ENCODE results near the gene DNM3.

Gene DNM3

DNA sequence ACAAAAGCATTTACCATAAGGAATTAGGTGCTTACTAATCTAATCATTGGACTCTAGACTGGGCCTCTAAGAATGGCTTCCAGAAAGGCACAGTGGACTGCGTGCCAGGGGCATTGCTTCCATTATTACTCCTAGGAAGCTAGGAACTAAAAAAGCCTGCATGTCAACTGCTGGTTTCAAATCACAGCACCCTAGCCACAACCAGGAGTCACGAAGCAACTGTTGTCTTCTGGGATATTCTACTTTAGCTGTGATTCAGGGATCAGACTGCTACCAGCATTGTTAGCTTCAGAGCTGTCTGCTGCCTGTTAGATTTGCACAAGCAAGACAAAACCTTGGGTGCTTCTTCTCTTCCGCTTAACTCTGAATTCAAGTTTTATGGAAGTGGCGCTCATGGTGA, 38.3 kb downstream of the DNM3 start:
- no peaks in the 10 kb centered on the region for H3K36me3 ChIP-seq (ENCODE audit: low read depth)
- ATAC-seq (ENCODE audit: low read depth) (no peak), DNase-seq (ENCODE audit: low spot score) (no peak)
- H3K9me3 ChIP-seq (ENCODE audit: severe bottlenecking) = no peaks in the 10 kb centered on the region
- H3K4me1 ChIP-seq (ENCODE audit: insufficient read depth, poor library complexity, severe bottlenecking) = peaks cover 2% of the 10 kb centered on the region
- no peak overlapping the region for H3K27ac ChIP-seq (ENCODE audit: poor library complexity, severe bottlenecking)
- H3K4me3 ChIP-seq (ENCODE audit: severe bottlenecking) = no peak overlapping the region
- TF ChIP-seq, protein P1, sequence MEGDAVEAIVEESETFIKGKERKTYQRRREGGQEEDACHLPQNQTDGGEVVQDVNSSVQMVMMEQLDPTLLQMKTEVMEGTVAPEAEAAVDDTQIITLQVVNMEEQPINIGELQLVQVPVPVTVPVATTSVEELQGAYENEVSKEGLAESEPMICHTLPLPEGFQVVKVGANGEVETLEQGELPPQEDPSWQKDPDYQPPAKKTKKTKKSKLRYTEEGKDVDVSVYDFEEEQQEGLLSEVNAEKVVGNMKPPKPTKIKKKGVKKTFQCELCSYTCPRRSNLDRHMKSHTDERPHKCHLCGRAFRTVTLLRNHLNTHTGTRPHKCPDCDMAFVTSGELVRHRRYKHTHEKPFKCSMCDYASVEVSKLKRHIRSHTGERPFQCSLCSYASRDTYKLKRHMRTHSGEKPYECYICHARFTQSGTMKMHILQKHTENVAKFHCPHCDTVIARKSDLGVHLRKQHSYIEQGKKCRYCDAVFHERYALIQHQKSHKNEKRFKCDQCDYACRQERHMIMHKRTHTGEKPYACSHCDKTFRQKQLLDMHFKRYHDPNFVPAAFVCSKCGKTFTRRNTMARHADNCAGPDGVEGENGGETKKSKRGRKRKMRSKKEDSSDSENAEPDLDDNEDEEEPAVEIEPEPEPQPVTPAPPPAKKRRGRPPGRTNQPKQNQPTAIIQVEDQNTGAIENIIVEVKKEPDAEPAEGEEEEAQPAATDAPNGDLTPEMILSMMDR (IDR thresholded peaks at IDR 0.05; ENCODE audit: poor library complexity, severe bottlenecking) = no peak
- H3K27me3 ChIP-seq (ENCODE audit: insufficient read depth, poor library complexity, severe bottlenecking) = no peaks in the 10 kb centered on the region

DNA sequence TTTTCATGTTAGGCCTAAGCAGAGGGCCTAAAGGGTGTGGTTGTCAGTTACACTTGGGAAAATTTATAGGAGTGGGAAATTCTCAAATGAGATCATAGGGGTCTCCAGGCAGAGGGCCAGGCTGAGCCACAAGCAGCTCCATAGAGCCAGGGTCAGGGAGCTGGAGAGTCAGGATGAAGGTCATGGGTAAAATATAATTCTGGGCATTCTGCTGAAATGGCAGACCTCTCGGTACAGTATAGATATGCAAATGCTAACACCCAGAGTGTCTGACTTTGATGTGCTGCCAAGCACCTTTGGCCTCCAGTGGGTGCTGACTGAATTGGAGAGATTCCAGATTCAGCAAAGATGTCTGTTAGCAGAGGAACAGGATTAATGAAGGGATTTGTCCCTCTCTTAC, 40.1 kb downstream of the DNM3 start:
- peaks cover 3% of the 10 kb centered on the region for H3K4me1 ChIP-seq (ENCODE audit: insufficient read depth, poor library complexity, severe bottlenecking)
- ATAC-seq (ENCODE audit: low read depth) (no peak), DNase-seq (ENCODE audit: low spot score) (no peak)
- no peak overlapping the region for H3K27ac ChIP-seq (ENCODE audit: poor library complexity, severe bottlenecking)
- TF ChIP-seq, protein P1 (IDR thresholded peaks at IDR 0.05; ENCODE audit: poor library complexity, severe bottlenecking) = no peak
- no peaks in the 10 kb centered on the region for H3K27me3 ChIP-seq (ENCODE audit: insufficient read depth, poor library complexity, severe bottlenecking)
- H3K9me3 ChIP-seq (ENCODE audit: severe bottlenecking) = no peaks in the 10 kb centered on the region
- H3K36me3 ChIP-seq (ENCODE audit: low read depth) = no peaks in the 10 kb centered on the region
- no peak overlapping the region for H3K4me3 ChIP-seq (ENCODE audit: severe bottlenecking)

DNA sequence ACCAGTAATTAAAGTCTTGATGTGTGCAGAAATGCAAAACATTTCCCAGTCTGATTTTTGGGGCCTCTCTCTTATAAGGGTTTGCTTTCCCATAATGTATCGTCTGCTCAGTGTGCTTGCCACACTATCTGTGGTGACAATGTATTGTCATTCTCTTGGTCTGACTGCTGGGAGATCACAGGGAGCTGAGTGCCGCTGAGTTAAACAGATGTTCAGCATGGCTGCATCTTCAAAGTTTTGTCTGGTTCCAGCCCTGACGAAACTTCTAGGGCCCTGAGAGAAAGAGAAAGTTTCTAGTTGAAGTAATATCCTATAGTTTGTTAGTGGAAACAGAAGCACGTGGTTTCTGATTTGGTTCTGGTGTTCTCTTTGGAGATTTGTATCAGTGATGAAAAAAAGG, 42.6 kb downstream of the DNM3 start:
- no peak overlapping the region for H3K27ac ChIP-seq (ENCODE audit: poor library complexity, severe bottlenecking)
- DNase-seq (ENCODE audit: low spot score) (no peak), ATAC-seq (ENCODE audit: low read depth) (no peak)
- H3K27me3 ChIP-seq (ENCODE audit: insufficient read depth, poor library complexity, severe bottlenecking) = no peaks in the 10 kb centered on the region
- H3K4me1 ChIP-seq (ENCODE audit: insufficient read depth, poor library complexity, severe bottlenecking) = peaks cover 3% of the 10 kb centered on the region
- TF ChIP-seq, protein P1 (IDR thresholded peaks at IDR 0.05; ENCODE audit: poor library complexity, severe bottlenecking) = no peak
- H3K36me3 ChIP-seq (ENCODE audit: low read depth) = no peaks in the 10 kb centered on the region
- H3K9me3 ChIP-seq (ENCODE audit: severe bottlenecking) = no peaks in the 10 kb centered on the region
- H3K4me3 ChIP-seq (ENCODE audit: severe bottlenecking) = no peak overlapping the region

DNA sequence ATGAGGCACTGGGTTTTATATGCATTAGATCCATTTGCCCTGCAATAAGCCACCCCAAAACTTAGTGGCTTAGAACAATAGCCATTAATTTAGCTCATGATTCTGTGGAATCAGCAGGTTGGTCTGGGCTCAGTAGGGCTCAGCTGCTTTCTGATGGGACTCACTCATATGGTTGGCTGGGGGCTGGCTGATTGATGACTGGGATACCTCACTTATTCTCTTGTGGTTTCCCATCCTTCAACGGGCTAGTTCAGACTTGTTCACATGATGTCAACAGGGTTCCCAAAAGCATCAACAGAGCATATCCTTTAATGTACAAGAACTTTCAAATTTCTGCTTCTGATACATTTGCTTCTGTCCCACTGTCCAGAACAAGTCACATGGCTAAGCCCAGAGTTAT, 43.2 kb downstream of the DNM3 start:
- H3K4me1 ChIP-seq (ENCODE audit: insufficient read depth, poor library complexity, severe bottlenecking) = peaks cover 3% of the 10 kb centered on the region
- H3K9me3 ChIP-seq (ENCODE audit: severe bottlenecking) = no peaks in the 10 kb centered on the region
- H3K36me3 ChIP-seq (ENCODE audit: low read depth) = no peaks in the 10 kb centered on the region
- ATAC-seq (ENCODE audit: low read depth) (peak; percentile 72), DNase-seq (ENCODE audit: low spot score) (no peak)
- no peaks in the 10 kb centered on the region for H3K27me3 ChIP-seq (ENCODE audit: insufficient read depth, poor library complexity, severe bottlenecking)
- TF ChIP-seq, protein P1 (IDR thresholded peaks at IDR 0.05; ENCODE audit: poor library complexity, severe bottlenecking) = no peak
- H3K27ac ChIP-seq (ENCODE audit: poor library complexity, severe bottlenecking) = no peak overlapping the region
- no peak overlapping the region for H3K4me3 ChIP-seq (ENCODE audit: severe bottlenecking)

DNA sequence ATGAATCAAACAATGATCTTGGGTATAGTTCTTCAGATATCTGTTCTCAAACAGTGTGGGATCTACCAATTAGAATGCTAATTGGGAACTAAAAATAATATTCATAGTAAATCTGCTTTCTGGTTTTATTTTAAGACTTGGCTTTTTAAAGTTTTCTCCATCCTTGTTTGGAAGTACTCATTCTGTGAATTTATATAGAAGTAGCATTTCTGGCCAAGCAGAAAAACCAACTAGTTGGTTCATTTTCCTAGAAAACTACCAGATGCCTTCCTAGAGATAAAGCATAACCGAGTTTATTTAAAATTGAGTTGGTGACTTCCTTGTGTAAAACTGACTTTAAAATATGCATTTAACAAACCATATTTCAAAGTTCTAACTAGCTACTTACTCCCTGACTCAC, 48.8 kb downstream of the DNM3 start:
- no peak overlapping the region for H3K4me3 ChIP-seq (ENCODE audit: severe bottlenecking)
- TF ChIP-seq, protein P1 (IDR thresholded peaks at IDR 0.05; ENCODE audit: poor library complexity, severe bottlenecking) = no peak
- H3K4me1 ChIP-seq (ENCODE audit: insufficient read depth, poor library complexity, severe bottlenecking) = no peaks in the 10 kb centered on the region
- H3K27ac ChIP-seq (ENCODE audit: poor library complexity, severe bottlenecking) = no peak overlapping the region
- no peaks in the 10 kb centered on the region for H3K36me3 ChIP-seq (ENCODE audit: low read depth)
- no peaks in the 10 kb centered on the region for H3K9me3 ChIP-seq (ENCODE audit: severe bottlenecking)
- ATAC-seq (ENCODE audit: low read depth) (no peak), DNase-seq (ENCODE audit: low spot score) (no peak)
- no peaks in the 10 kb centered on the region for H3K27me3 ChIP-seq (ENCODE audit: insufficient read depth, poor library complexity, severe bottlenecking)
